DOHH2 (cell line): ENCODE measurements around the gene IGF2BP3.

Experiments used
- H3F3A ChIP-seq: fragments of 200-600 bp; sonication (generic), shearing (Covaris generic); 2 replicates; pipeline ENCODE4 v1.6.0; 2016; ENCODE audit warnings: antibody characterized with exemption, mild to moderate bottlenecking; ENCODE audit not compliant: control insufficient read depth, insufficient read depth
- H3K27ac ChIP-seq: fragments of 200-600 bp; sonication (generic); 2 replicates; pipeline ENCODE4 v1.5.1; 2014; ENCODE audit warnings: low read depth, mild to moderate bottlenecking, low read length, moderate library complexity
- H3K27me3 ChIP-seq: fragments of 200-600 bp; sonication (generic); 2 replicates; pipeline ENCODE4 v1.6.1; 2014; ENCODE audit warnings: mild to moderate bottlenecking, low read length, mixed read lengths; ENCODE audit not compliant: control insufficient read depth
- H3K36me3 ChIP-seq: fragments of 200-600 bp; sonication (generic); 2 replicates; pipeline ENCODE4 v1.6.1; 2014; ENCODE audit warnings: mild to moderate bottlenecking, low read length, moderate library complexity, mixed read lengths; ENCODE audit not compliant: control insufficient read depth
- H3K4me1 ChIP-seq: fragments of 200-600 bp; sonication (generic); 2 replicates; pipeline ENCODE4 v1.6.1; 2014; ENCODE audit warnings: mild to moderate bottlenecking, low read length, mixed read lengths; ENCODE audit not compliant: control insufficient read depth
- H3K4me2 ChIP-seq: fragments of 200-600 bp; sonication (generic); 2 replicates; pipeline ENCODE4 v1.6.0; 2014; ENCODE audit warnings: mild to moderate bottlenecking, low read length, moderate library complexity
- H3K4me3 ChIP-seq: fragments of 200-600 bp; sonication (generic); 2 replicates; pipeline ENCODE4 v1.5.1; 2014; ENCODE audit warnings: mild to moderate bottlenecking, low read length, mixed read lengths
- H3K79me2 ChIP-seq: fragments of 200-600 bp; sonication (generic); 2 replicates; pipeline ENCODE4 v1.6.1; 2014; ENCODE audit warnings: mild to moderate bottlenecking, low read length, mixed read lengths; ENCODE audit not compliant: control insufficient read depth
- H3K9me2 ChIP-seq: fragments of 200-600 bp; sonication (generic); replicated peaks from 2 replicates; pipeline ENCODE4 v1.6.1; 2014; ENCODE audit warnings: mild to moderate bottlenecking, low read length, mixed read lengths; ENCODE audit not compliant: control insufficient read depth
- H3K9me3 ChIP-seq: fragments of 200-600 bp; sonication (generic); 2 replicates; pipeline ENCODE4 v1.6.1; 2014; ENCODE audit warnings: antibody characterized with exemption, low read length, mixed read lengths; ENCODE audit not compliant: control insufficient read depth, insufficient read depth
- H4K20me1 ChIP-seq: fragments of 200-600 bp; sonication (generic); 2 replicates; pipeline ENCODE4 v1.6.0; 2014; ENCODE audit warnings: low read depth, mild to moderate bottlenecking, antibody characterized with exemption, low read length, moderate library complexity; ENCODE audit not compliant: control insufficient read depth, insufficient read depth
- EZH2phosphoT487 ChIP-seq: fragments of 200-600 bp; sonication (generic); IDR thresholded peaks from 2 replicates; pipeline ENCODE4 v1.6.1; 2017; ENCODE audit warnings: borderline replicate concordance, mild to moderate bottlenecking, antibody characterized with exemption, low read length, moderate library complexity, mixed read lengths
- TF ChIP-seq, protein P1 (sequence below): fragments of 200-600 bp; sonication (generic); IDR thresholded peaks from one replicate; pipeline ENCODE4 v1.5.1; 2014; ENCODE audit warnings: antibody characterized with exemption, mild to moderate bottlenecking, low read depth, low read length; ENCODE audit not compliant: poor library complexity, severe bottlenecking

The IGF2BP3 gene

GRCh38 chr7:23380961-23381360 is 89.3 kb downstream of the IGF2BP3 start:
- Histone ChIP-seq H4K20me1 (no peaks in the 10 kb centered on the region), H3K4me2 (no peak overlapping the region), H3F3A (peaks cover 28% of the 10 kb centered on the region), H3K4me3 (no peak overlapping the region), H3K4me1 (peaks cover 58% of the 10 kb centered on the region), H3K27ac (no peak overlapping the region), H3K9me3 (no peaks in the 10 kb centered on the region), H3K9me2 (no peaks in the 10 kb centered on the region), H3K27me3 (no peaks in the 10 kb centered on the region), H3K79me2 (peaks cover 92% of the 10 kb centered on the region), H3K36me3 (peaks cover 71% of the 10 kb centered on the region)
- TF ChIP-seq, protein P1, sequence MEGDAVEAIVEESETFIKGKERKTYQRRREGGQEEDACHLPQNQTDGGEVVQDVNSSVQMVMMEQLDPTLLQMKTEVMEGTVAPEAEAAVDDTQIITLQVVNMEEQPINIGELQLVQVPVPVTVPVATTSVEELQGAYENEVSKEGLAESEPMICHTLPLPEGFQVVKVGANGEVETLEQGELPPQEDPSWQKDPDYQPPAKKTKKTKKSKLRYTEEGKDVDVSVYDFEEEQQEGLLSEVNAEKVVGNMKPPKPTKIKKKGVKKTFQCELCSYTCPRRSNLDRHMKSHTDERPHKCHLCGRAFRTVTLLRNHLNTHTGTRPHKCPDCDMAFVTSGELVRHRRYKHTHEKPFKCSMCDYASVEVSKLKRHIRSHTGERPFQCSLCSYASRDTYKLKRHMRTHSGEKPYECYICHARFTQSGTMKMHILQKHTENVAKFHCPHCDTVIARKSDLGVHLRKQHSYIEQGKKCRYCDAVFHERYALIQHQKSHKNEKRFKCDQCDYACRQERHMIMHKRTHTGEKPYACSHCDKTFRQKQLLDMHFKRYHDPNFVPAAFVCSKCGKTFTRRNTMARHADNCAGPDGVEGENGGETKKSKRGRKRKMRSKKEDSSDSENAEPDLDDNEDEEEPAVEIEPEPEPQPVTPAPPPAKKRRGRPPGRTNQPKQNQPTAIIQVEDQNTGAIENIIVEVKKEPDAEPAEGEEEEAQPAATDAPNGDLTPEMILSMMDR = no peak
- no peak for TF ChIP-seq EZH2phosphoT487

GRCh38 chr7:23380556-23380955 is 89.7 kb downstream of the IGF2BP3 start:
- Histone ChIP-seq H3K36me3 (peaks cover 74% of the 10 kb centered on the region), H3K9me3 (no peaks in the 10 kb centered on the region), H3K4me2 (no peak overlapping the region), H3K9me2 (no peaks in the 10 kb centered on the region), H3K4me3 (no peak overlapping the region), H3K4me1 (peaks cover 62% of the 10 kb centered on the region), H4K20me1 (no peaks in the 10 kb centered on the region), H3K79me2 (peaks cover 92% of the 10 kb centered on the region), H3F3A (peaks cover 29% of the 10 kb centered on the region), H3K27me3 (no peaks in the 10 kb centered on the region), H3K27ac (no peak overlapping the region)
- TF ChIP-seq, protein P1 = no peak

- no peaks in the 10 kb centered on the region for H3K9me3 ChIP-seq
- H3K9me2 ChIP-seq = no peaks in the 10 kb centered on the region
- TF ChIP-seq, protein P1 = no peak
- no peak for TF ChIP-seq EZH2phosphoT487
- no peaks in the 10 kb centered on the region for H3K27me3 ChIP-seq
- H3K4me3 ChIP-seq = no peak overlapping the region
- H3K4me2 ChIP-seq = no peak overlapping the region
- H4K20me1 ChIP-seq = no peaks in the 10 kb centered on the region
- peaks cover 69% of the 10 kb centered on the region for H3K4me1 ChIP-seq
- no peak overlapping the region for H3K27ac ChIP-seq
- H3K36me3 ChIP-seq = peaks cover 75% of the 10 kb centered on the region
- H3F3A ChIP-seq = peaks cover 36% of the 10 kb centered on the region
- H3K79me2 ChIP-seq = peaks cover 92% of the 10 kb centered on the region
Observed at GRCh38 chr7:23378996-23379395, 91.3 kb downstream of the IGF2BP3 start.

- Histone ChIP-seq H3K9me3 (no peaks in the 10 kb centered on the region), H3K4me2 (peak overlapping the region; percentile 9), H3K36me3 (peaks cover 66% of the 10 kb centered on the region), H3K9me2 (no peaks in the 10 kb centered on the region), H3K4me1 (peaks cover 83% of the 10 kb centered on the region), H4K20me1 (no peaks in the 10 kb centered on the region), H3K27me3 (no peaks in the 10 kb centered on the region), H3K79me2 (peaks cover 83% of the 10 kb centered on the region), H3K4me3 (no peak overlapping the region), H3K27ac (peak overlapping the region; percentile 28), H3F3A (peaks cover 53% of the 10 kb centered on the region)
- no peak for TF ChIP-seq EZH2phosphoT487
- TF ChIP-seq, protein P1 = no peak
Observed at GRCh38 chr7:23377134-23377533, 93.2 kb downstream of the IGF2BP3 start.
